OCI-LY3 (cell line): ENCODE measurements around the gene FSTL4.

ENCODE experiments used
- H2AFZ ChIP-seq: fragments of 200-600, 300-600 bp; shearing (Covaris generic); 2 replicates; pipeline ENCODE4 v1.6.0; 2014; ENCODE audit warnings: antibody characterized with exemption, low read depth, low read length
- H3K27ac ChIP-seq: fragments of 200-600, 300-600 bp; sonication (generic); 2 replicates; pipeline ENCODE4 v1.5.1; 2014; ENCODE audit warnings: mild to moderate bottlenecking, low read length, moderate library complexity, mixed read lengths
- H3K27me3 ChIP-seq: fragments of 200-600, 300-600 bp; sonication (generic); 2 replicates; pipeline ENCODE4 v1.6.1; 2014; ENCODE audit warnings: low read depth, low read length, mixed read lengths
- H3K36me3 ChIP-seq: fragments of 200-600, 300-600 bp; sonication (generic); replicated peaks from 2 replicates; pipeline ENCODE3; 2014; ENCODE audit warnings: low read depth, low read length, mixed read lengths
- H3K4me1 ChIP-seq: fragments of 300-600, 200-600 bp; sonication (generic); 2 replicates; pipeline ENCODE4 v1.6.1; 2014; ENCODE audit warnings: low read length, mixed read lengths
- H3K4me2 ChIP-seq: fragments of 200-600, 300-600 bp; sonication (generic); 2 replicates; pipeline ENCODE4 v1.6.1; 2014; ENCODE audit warnings: low read length, mixed read lengths
- H3K4me3 ChIP-seq: fragments of 300-600, 200-600 bp; sonication (generic); 2 replicates; pipeline ENCODE4 v1.5.1; 2014; ENCODE audit warnings: antibody characterized with exemption, mild to moderate bottlenecking, low read length, moderate library complexity
- H3K79me2 ChIP-seq: fragments of 300-600, 200-600 bp; shearing (Covaris generic); 2 replicates; pipeline ENCODE4 v1.6.1; 2014; ENCODE audit warnings: mild to moderate bottlenecking, low read length, mixed read lengths
- H3K9ac ChIP-seq: fragments of 300-600, 200-600 bp; shearing (Covaris generic); 2 replicates; pipeline ENCODE4 v1.6.0; 2014; ENCODE audit warnings: mild to moderate bottlenecking, low read length, moderate library complexity
- H3K9me3 ChIP-seq: fragments of 200-600, 300-600 bp; shearing (Covaris generic); 2 replicates; pipeline ENCODE4 v1.6.1; 2014; ENCODE audit warnings: low read length, mixed read lengths; ENCODE audit not compliant: insufficient read depth
- H4K20me1 ChIP-seq: fragments of 200-600, 300-600 bp; sonication (generic); 2 replicates; pipeline ENCODE4 v1.6.1; 2016; ENCODE audit warnings: low read length, mixed read lengths; ENCODE audit not compliant: insufficient read depth
- CTCF ChIP-seq: fragments of 200-600, 300-600 bp; sonication (generic); IDR thresholded peaks from 2 replicates; pipeline ENCODE4 v1.5.1; 2014; ENCODE audit warnings: antibody characterized with exemption, low read length, low read depth
- EZH2phosphoT487 ChIP-seq: fragments of 200-600 bp; shearing (Covaris generic); IDR thresholded peaks from 2 replicates; pipeline ENCODE4 v1.6.1; 2018; ENCODE audit warnings: antibody characterized with exemption, mixed run types, low read depth

FSTL4 gene

GRCh38 chr5:133341296-133341695 lies 271.0 kb downstream of the FSTL4 start:
- no peak overlapping the region for H3K4me3 ChIP-seq
- no peak overlapping the region for H3K27ac ChIP-seq
- H4K20me1 ChIP-seq: no peaks in the 10 kb centered on the region
- H3K4me1 ChIP-seq: no peaks in the 10 kb centered on the region
- H3K79me2 ChIP-seq: no peaks in the 10 kb centered on the region
- H2AFZ ChIP-seq: no peak overlapping the region
- H3K9ac ChIP-seq: no peak overlapping the region
- H3K4me2 ChIP-seq: no peak overlapping the region
- TF ChIP-seq EZH2phosphoT487 (no peak), CTCF (no peak)
- no peaks in the 10 kb centered on the region for H3K27me3 ChIP-seq
- no peaks in the 10 kb centered on the region for H3K36me3 ChIP-seq
- H3K9me3 ChIP-seq: no peaks in the 10 kb centered on the region

GRCh38 chr5:133340822-133341221 lies 271.5 kb downstream of the FSTL4 start:
- H3K4me1 ChIP-seq: no peaks in the 10 kb centered on the region
- no peak overlapping the region for H3K4me2 ChIP-seq
- no peak overlapping the region for H3K4me3 ChIP-seq
- no peak overlapping the region for H3K27ac ChIP-seq
- no peak for TF ChIP-seq CTCF
- TF ChIP-seq EZH2phosphoT487: no peak
- H3K79me2 ChIP-seq: no peaks in the 10 kb centered on the region
- no peaks in the 10 kb centered on the region for H3K27me3 ChIP-seq
- no peak overlapping the region for H3K9ac ChIP-seq
- H3K36me3 ChIP-seq: no peaks in the 10 kb centered on the region
- no peaks in the 10 kb centered on the region for H4K20me1 ChIP-seq
- no peak overlapping the region for H2AFZ ChIP-seq
- H3K9me3 ChIP-seq: no peaks in the 10 kb centered on the region

GRCh38 chr5:133340002-133340755 lies 272.2 kb downstream of the FSTL4 start:
- no peak overlapping the region for H3K27ac ChIP-seq
- no peaks in the 10 kb centered on the region for H3K27me3 ChIP-seq
- TF ChIP-seq EZH2phosphoT487 (no peak), CTCF (no peak)
- no peak overlapping the region for H3K4me2 ChIP-seq
- no peaks in the 10 kb centered on the region for H3K9me3 ChIP-seq
- H3K4me1 ChIP-seq: no peaks in the 10 kb centered on the region
- H3K36me3 ChIP-seq: no peaks in the 10 kb centered on the region
- no peak overlapping the region for H2AFZ ChIP-seq
- H4K20me1 ChIP-seq: no peaks in the 10 kb centered on the region
- no peaks in the 10 kb centered on the region for H3K79me2 ChIP-seq
- no peak overlapping the region for H3K4me3 ChIP-seq
- no peak overlapping the region for H3K9ac ChIP-seq

- H3K9me3 ChIP-seq: no peaks in the 10 kb centered on the region
- no peaks in the 10 kb centered on the region for H3K36me3 ChIP-seq
- TF ChIP-seq EZH2phosphoT487 (no peak), CTCF (no peak)
- H3K4me1 ChIP-seq: no peaks in the 10 kb centered on the region
- H3K4me2 ChIP-seq: no peak overlapping the region
- H3K9ac ChIP-seq: no peak overlapping the region
- H2AFZ ChIP-seq: no peak overlapping the region
- H3K4me3 ChIP-seq: no peak overlapping the region
- H3K27me3 ChIP-seq: no peaks in the 10 kb centered on the region
- no peaks in the 10 kb centered on the region for H3K79me2 ChIP-seq
- no peaks in the 10 kb centered on the region for H4K20me1 ChIP-seq
- no peak overlapping the region for H3K27ac ChIP-seq
Measured at GRCh38 chr5:133338504-133339355, 273.6 kb downstream of the FSTL4 start.
